DND-41 (cell line): ENCODE data around the gene PACRG.

Experiments used
- ATAC-seq: fragments of 200-7000 bp; cut with Tn5 transposase; 3 replicates; pipeline ENCODE4 v1.9.1; 2021; ENCODE audit warnings: low read depth; ENCODE audit not compliant: insufficient read depth
- DNase-seq: peaks from one replicate; pipeline ENCODE4 v3.0.0-alpha.2; 2020
- H2AFZ ChIP-seq: 2 replicates; pipeline ENCODE4 v1.6.0; 2012; ENCODE audit warnings: low read depth, low read length
- H3K27ac ChIP-seq: 2 replicates; pipeline ENCODE4 v1.5.1; 2012; ENCODE audit warnings: low read length, inconsistent platforms
- H3K27me3 ChIP-seq: fragments of 200-600 bp; sonication (generic); 2 replicates; pipeline ENCODE4 v1.6.0; 2012; ENCODE audit warnings: low read length, mild to moderate bottlenecking, inconsistent platforms; ENCODE audit not compliant: insufficient read depth, poor library complexity
- H3K36me3 ChIP-seq: 2 replicates; pipeline ENCODE4 v1.5.1; 2012; ENCODE audit warnings: low read length, inconsistent platforms; ENCODE audit not compliant: insufficient read depth
- H3K4me1 ChIP-seq: 2 replicates; pipeline ENCODE4 v1.5.1; 2012; ENCODE audit warnings: mild to moderate bottlenecking, low read length; ENCODE audit not compliant: insufficient read depth
- H3K4me2 ChIP-seq: 2 replicates; pipeline ENCODE4 v1.6.0; 2012; ENCODE audit warnings: mild to moderate bottlenecking, moderate library complexity, low read length, inconsistent platforms; ENCODE audit not compliant: insufficient read depth
- H3K4me3 ChIP-seq, 2 experiments: fragments of 200-600 bp in 1 of 2; shearing (Covaris generic) in 1 of 2; 2 replicates each; pipeline ENCODE4 v1.5.1; 2012 to 2016; ENCODE audit warnings: inconsistent platforms in 2 of 2, low read length in 2 of 2, mild to moderate bottlenecking in 2 of 2, low read depth in 1 of 2, moderate library complexity in 1 of 2
- H3K79me2 ChIP-seq: 2 replicates; pipeline ENCODE4 v1.6.0; 2012; ENCODE audit warnings: low read length, inconsistent platforms; ENCODE audit not compliant: insufficient read depth
- H3K9ac ChIP-seq: 2 replicates; pipeline ENCODE4 v1.6.0; 2012; ENCODE audit warnings: low read depth, mild to moderate bottlenecking, inconsistent platforms, low read length, moderate library complexity
- H3K9me3 ChIP-seq: 2 replicates; pipeline ENCODE4 v1.5.1; 2012; ENCODE audit warnings: low read length, moderate library complexity, mild to moderate bottlenecking, inconsistent platforms; ENCODE audit not compliant: insufficient read depth, severe bottlenecking
- H4K20me1 ChIP-seq: 2 replicates; pipeline ENCODE4 v1.6.0; 2012; ENCODE audit warnings: low read length; ENCODE audit not compliant: insufficient read depth
- CTCF ChIP-seq: IDR thresholded peaks from 2 replicates; pipeline ENCODE4 v1.5.1; 2012; ENCODE audit warnings: borderline replicate concordance, low read length, moderate library complexity, mild to moderate bottlenecking; ENCODE audit not compliant: poor library complexity, severe bottlenecking; ENCODE audit errors: extremely low read depth
- EZH2 ChIP-seq: IDR thresholded peaks from 3 replicates; pipeline ENCODE4 v1.6.1; 2012; ENCODE audit warnings: borderline replicate concordance, low read depth, mild to moderate bottlenecking, moderate library complexity, low read length, inconsistent platforms; ENCODE audit not compliant: severe bottlenecking

The PACRG gene

GRCh38 chr6:163345931-163346330 lies 618.2 kb downstream of the PACRG start:
- H3K4me1 ChIP-seq: no peaks in the 10 kb centered on the region
- no peaks in the 10 kb centered on the region for H3K79me2 ChIP-seq
- ATAC-seq: no peak
- no peak overlapping the region for H3K27ac ChIP-seq
- no peak overlapping the region for H3K9ac ChIP-seq
- no peak overlapping the region for H3K4me3 ChIP-seq
- no peaks in the 10 kb centered on the region for H3K36me3 ChIP-seq
- no peak overlapping the region for H2AFZ ChIP-seq
- TF ChIP-seq EZH2: no peak
- no peak for TF ChIP-seq CTCF
- DNase-seq: no peak
- H3K27me3 ChIP-seq: no peaks in the 10 kb centered on the region
- no peak overlapping the region for H3K4me2 ChIP-seq
- no peaks in the 10 kb centered on the region for H4K20me1 ChIP-seq
- no peaks in the 10 kb centered on the region for H3K9me3 ChIP-seq

- DNase-seq (no peak), ATAC-seq (no peak)
- Histone ChIP-seq H3K4me1 (no peaks in the 10 kb centered on the region), H3K36me3 (no peaks in the 10 kb centered on the region), H3K79me2 (no peaks in the 10 kb centered on the region), H3K9ac (no peak overlapping the region), H3K27ac (no peak overlapping the region), H3K27me3 (no peaks in the 10 kb centered on the region), H2AFZ (no peak overlapping the region), H4K20me1 (no peaks in the 10 kb centered on the region), H3K4me3 (no peak overlapping the region), H3K4me2 (no peak overlapping the region), H3K9me3 (no peaks in the 10 kb centered on the region)
- TF ChIP-seq CTCF (no peak), EZH2 (no peak)
Measured at GRCh38 chr6:163346497-163346961, 618.8 kb downstream of the PACRG start.

- no peaks in the 10 kb centered on the region for H3K4me1 ChIP-seq
- ATAC-seq (no peak), DNase-seq (no peak)
- no peak overlapping the region for H3K9ac ChIP-seq
- H3K79me2 ChIP-seq: no peaks in the 10 kb centered on the region
- no peaks in the 10 kb centered on the region for H3K27me3 ChIP-seq
- H2AFZ ChIP-seq: no peak overlapping the region
- H4K20me1 ChIP-seq: no peaks in the 10 kb centered on the region
- no peak overlapping the region for H3K4me2 ChIP-seq
- no peak overlapping the region for H3K27ac ChIP-seq
- no peaks in the 10 kb centered on the region for H3K9me3 ChIP-seq
- no peaks in the 10 kb centered on the region for H3K36me3 ChIP-seq
- TF ChIP-seq EZH2: no peak
- no peak for TF ChIP-seq CTCF
- no peak overlapping the region for H3K4me3 ChIP-seq
Measured at GRCh38 chr6:163347021-163347446, 619.3 kb downstream of the PACRG start.
